Measurements from ENCODE around the gene RNF44.

GRCh38 chr5:176570044-176570443, 32.8 kb upstream of the RNF44 start:
- no peak for TF ChIP-seq CTCF (IDR thresholded peaks at IDR 0.05)
- no peak for TF ChIP-seq POLR2A (IDR thresholded peaks at IDR 0.05)
